Stimulated activated CD4-positive, alpha-beta T cell treated with anti-CD3 and anti-CD28 coated beads, Interleukin-12 subunit alpha, Interleukin-12 subunit beta, amount 100 ng/mL, for 48 hours (primary cell): Measurements from ENCODE around the gene CEP104.

Source experiments
- DNase-seq, 3 donors: peaks; one replicate each; pipeline ENCODE4 v3.0.0-alpha.2; 2020; ENCODE audit warnings: low read depth in 2 of 3, low spot score in 1 of 3

Gene CEP104

DNA sequence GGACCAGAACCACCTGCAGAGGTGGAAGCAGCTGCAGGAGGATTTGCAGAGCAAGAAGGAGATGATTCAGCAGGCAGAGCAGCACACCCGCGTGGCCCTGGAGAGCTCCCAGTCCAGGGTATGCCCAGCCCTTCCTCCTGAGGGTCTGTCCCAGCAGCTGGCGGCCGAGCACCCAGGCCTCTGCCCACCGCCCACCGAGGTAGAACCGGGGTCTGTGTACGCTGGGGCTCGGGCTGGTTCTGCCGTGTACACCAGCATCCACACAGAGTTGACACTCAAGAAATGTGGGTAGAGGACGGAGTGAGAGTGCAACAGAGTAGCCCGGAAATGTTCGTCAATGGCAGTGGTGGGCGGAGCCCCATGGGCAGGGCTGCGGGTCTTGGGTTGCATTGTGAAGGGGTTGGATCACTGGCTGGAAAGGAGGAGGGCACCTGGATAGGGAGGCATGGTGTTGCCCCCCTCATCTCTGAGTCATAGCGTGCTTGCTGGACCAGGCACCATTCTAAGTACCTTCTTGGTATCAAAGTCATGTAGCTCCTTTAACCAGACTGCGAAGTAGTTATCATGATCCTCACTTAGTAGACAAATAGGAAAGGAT is 89.6 kb downstream of the CEP104 start:
- no peak for DNase-seq

DNA sequence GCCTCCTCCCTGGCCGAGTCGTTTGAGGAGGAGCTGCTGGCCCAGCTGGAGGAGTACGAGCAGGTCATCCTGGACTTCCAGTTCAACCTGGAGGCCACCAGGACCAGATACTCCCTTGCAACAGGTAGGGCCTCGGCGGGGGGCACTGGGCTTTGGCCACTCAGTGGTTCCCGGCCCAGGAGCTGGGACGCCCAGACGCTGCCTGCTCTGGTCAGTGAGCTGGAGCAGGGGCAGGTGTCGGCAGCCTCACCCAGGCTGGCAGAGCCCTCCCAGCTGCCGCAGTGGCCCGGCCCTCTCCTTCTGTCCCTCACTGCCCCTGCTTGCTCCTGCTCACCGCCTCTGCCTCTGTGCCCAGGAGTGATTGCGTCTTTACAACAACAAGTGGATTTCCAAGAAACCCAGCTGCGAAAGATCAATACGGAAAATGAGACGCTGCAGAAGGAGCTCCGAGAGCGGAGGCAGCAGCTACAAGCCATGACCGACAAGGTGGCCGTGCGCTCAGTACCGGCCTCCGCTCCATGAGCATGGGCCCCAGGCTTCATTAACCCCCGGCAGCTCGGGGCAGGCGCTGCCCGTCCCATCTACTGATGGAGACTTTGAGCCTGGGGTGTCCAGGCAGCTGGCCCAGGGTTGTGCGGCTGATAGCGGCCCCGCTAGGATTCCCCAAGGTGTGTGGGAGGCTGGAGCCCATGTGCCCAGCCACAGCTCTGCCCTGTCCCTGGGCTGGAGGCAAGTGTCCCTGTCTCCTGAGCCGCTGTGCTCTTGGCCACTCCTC is 93.5 kb downstream of the CEP104 start:
- DNase-seq: no peak

DNA sequence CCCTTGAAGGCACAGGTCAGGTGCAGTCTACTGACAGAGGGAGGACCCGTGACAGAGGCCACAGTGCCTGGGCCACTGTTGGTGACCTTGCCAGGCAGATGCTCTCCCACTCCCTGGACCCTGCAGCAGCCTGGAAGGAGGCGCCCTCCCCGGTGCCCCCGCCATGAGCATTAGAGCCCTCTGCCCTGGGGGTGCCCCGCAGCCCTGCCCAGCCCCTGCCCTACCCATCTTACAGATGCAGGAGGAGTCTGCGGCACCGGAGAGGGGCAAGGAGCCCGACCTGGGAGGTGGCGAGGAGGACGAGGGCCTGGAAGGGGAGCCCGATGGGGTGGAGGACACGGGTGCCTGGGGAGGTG is 94.2 kb downstream of the CEP104 start:
- DNase-seq: no peak

DNA sequence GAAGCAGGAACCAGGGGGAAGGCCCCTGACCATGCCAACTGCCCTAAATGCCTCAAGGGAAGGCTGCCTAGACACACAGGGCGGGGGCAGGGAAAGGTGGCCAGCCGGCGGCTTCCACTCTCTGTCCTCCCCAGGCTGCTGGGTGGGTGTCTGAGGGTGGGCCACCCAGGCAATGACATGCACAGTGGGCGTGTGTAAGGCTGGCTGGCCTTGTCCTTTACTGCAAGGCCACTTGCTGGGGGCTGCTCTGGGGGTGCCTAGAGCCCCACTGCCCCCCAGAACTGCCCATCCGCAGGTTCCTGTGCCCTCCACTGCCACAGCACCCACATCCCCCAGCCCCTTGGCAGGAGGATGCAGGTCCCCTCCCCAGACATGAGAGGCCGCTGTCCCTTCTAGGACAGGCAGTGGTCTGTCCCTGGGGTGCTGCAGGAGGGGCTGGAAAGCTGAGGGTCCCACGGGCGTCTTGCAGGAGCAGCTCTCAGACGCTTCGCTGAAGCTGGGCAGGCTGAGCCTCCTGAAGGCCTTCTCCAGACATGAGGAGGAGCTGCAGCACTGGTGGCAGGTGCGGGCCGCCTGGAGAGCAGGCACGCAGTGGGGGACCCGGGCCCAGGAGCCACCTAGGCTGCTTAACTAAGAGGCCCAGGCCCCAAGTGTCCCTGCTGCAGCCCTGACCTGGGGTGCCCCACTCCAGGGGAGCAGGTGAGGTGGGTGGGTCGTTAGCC is 94.7 kb downstream of the CEP104 start:
- DNase-seq: no peak
